Stimulated activated CD4-positive, alpha-beta T cell treated with anti-CD3 and anti-CD28 coated beads, Interleukin-15, amount 100 ng/mL, for 1 hour (primary cell): ENCODE results near the gene IL12RB2.
"Not testable (repeated sequence)": the region's sequence is repeated elsewhere in the genome, so short reads cannot be mapped to it uniquely, and the experiment has no call there.

ENCODE experiments used
- DNase-seq, 2 donors: peaks; one replicate each; pipeline ENCODE4 v3.0.0-alpha.2; 2020; ENCODE audit warnings: low read depth in 1 of 2, low spot score in 1 of 2

Gene IL12RB2

DNA sequence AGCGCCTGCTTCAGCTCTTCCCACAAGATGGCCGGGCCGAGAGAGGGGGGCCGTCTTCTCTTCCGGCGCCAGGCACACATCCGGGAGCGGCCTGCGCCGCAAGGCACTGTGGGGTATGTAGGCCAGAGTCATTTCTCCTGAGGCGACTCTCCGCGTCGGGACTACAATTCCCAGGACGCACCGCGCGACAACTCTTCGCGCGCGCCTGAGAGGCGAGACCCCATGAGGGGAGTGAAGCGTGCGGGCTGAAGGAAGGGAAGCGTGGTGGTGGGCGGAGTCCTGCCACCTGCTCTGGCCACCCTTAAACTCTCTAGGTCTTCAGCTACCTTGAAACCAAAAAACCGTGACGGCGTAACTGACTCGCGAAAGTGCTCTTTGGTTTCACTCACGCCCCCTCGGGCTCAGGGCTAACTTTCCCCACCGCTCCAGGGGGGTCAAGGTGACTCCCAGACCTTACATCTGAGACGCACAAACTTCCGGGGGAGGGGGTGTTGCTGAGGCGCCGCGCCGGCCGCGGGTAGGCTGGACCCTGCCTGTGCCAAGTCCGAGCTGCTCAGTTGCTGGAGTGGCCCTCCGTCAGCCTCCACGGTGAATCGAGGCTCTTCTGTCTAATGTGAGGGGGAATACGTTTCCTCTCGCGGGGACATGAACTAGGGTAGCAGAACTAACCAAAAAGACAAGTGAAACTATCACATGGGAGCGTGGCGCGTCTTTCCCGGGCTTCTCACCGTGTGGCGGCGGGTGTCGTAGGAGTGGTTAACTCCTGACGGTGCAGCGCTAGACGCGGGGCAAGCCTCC is 122.9 kb downstream of the IL12RB2 start, which contains the start of gene SERBP1:
TSS of gene SERBP1 (minus strand) at position 45 of the 798 bp plus-strand sequence. CDS start 102 bp downstream, outside the sequence.
- DNase-seq, result peak; percentile 88

GRCh38 chr1:67431156-67431765 is 123.6 kb downstream of the IL12RB2 start:
- no peak for DNase-seq

GRCh38 chr1:67431869-67432578 is 124.4 kb downstream of the IL12RB2 start:
- DNase-seq, result no peak

GRCh38 chr1:67432745-67433144 is 125.1 kb downstream of the IL12RB2 start:
- DNase-seq, result no peak

GRCh38 chr1:67433837-67434236 is 126.2 kb downstream of the IL12RB2 start:
- no peak for DNase-seq

DNA sequence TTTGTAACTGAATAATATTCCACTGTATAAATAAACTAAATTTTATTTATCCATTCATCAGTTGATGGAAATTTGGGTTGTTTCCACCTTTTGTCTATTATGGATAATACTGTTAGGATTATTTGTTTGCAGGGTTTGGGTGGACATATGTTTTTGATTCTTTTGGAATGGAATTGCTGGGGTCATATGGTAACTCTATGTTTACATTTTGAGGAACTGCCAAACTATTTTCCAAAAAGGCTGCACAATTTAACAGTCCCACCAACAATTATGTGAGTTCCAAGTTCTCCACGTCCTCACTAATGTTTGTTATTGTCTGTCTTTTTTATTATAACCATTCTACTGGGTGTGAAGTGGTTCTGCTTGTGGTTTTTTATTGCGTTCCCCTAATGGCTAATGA is 126.8 kb downstream of the IL12RB2 start:
- no peak for DNase-seq

DNA sequence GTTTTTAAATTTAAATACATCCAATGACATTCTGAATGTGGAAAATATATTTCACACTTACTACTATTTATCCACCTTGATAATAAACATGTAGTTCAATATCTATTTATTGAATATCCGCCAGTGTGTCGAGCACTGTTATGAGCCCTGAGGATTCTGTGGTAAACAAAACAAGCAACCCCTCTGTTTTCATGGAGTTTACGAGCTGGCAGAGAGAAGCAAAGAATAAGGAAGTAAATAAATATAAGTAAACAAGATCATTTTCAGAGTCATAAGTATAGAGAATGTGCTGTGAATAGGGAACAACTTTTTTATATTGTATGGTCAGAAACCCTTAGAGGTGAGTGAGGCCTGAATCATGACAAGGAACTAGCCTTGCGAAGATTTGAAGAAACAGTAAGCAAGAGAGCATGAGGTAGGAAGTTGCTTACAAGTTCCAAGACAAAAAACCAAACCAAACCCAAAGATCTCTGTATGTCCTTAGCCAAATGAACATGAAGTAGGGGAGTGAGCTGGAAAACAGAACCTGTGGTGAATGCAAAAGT is 128.9 kb downstream of the IL12RB2 start:
- DNase-seq, result no peak

GRCh38 chr1:67437961-67438360 is 130.3 kb downstream of the IL12RB2 start:
- DNase-seq, result no peak

DNA sequence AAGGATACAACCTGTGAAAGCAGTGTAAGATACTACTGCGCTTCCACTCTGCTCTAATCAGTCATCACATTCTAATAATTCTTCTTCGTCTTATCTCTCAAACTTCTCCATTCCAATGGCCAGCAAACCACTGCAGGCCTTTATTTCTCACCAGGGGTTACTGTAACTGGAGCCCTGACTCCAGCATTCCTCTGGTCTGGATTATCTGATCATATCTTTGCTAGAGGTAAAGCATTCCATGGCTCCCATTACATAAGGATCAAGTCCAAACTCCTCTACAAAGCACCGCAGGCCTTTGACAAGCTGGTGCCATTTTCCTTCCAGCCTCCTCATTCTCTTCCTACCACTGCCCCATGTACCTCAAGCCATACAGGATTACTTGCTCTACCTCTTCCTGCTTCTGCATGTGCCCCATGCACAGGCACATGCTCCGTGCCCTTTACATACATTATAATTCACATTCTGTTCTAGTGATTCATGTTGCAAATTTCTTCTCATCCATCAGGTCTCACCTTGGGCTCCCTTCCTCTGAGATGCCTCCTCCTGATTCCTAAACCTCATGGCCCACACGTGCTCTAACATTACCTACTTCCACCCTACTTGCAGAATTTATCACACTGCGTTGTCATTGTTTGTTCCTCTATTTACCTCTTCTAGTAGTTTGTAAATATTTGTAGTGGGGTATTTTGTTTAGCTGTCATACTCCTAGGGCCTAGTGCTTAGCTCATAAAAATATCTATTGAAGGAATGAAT is 131.8 kb downstream of the IL12RB2 start:
- DNase-seq, result no peak

- no peak for DNase-seq
Measured at GRCh38 chr1:67440339-67440738, 132.7 kb downstream of the IL12RB2 start.

DNA sequence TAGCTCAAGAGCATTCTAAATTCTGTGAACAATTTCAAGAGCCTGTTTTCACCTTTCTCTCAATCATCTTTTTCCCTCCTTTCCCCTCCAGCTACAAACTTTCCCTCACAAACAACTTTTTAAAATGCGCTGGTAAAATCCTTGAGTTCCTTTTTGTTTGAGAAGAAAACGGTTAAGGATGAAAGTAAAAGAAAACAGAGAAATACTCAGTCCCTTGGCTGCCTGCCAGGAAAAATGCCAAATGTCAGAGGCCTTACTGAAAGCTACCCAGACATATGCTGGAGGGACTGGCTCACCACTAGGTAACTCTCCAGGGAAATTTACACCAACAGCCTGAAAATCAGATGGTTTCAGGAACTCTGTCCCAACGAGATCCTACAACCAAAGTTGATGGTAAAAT is 133.5 kb downstream of the IL12RB2 start:
- DNase-seq, result no peak

DNA sequence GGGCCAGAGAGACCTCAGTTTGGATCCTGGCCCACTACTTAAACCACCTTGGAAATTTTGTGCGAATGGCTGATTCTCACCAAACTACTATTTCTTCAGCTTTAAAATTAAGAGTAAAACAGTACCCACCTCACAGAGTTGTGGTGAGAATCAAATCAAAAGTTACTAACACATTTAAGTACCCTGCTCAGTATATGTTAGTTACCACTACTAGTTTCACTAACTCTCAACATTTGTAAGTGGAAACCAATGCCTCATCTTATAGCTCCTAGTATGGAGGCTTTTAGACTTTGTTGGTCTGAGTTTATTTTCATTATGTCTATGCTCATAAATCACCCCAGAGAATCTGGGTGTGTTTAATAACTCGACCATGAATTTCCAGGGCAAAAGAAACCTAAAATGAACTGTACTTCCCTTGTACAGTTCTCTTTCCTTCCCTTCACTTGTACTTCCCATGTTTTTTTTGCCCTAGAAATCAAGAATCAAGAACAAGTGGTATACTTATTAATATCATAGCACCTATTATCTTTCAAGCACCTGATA is 134.1 kb downstream of the IL12RB2 start:
- no peak for DNase-seq

- DNase-seq, result not testable (repeated sequence)
Measured at GRCh38 chr1:67446014-67446413, 138.3 kb downstream of the IL12RB2 start.
